Endothelial cell of umbilical vein (primary cell): ENCODE measurements around the gene VPS8. TPM values are rescaled to one million over a fixed set of nuclear protein-coding genes. Genes with fewer than 3 reads are reported as not detected.

Experiments used
- BruUV-seq: library from RNA; stranded (reverse); fragments of 400-500 nt; replicated peaks from 2 replicates; lab custom pipeline; 2021; lab: Mats Ljungman, UMichigan
- CTCF ChIA-PET: fragments of 300-600, 350-600 bp; sonication (Branson Sonifier 250); formaldehyde crosslinking; loops from one replicate; lab custom pipeline; 2021; ENCODE audit warnings: antibody characterized with exemption, inconsistent platforms; lab: Charles Lee
- POLR2A ChIA-PET: fragments of 300-600, 350-600 bp; sonication (Branson Sonifier 250); formaldehyde crosslinking; loops from one replicate; lab custom pipeline; 2021; ENCODE audit warnings: antibody characterized with exemption, inconsistent platforms; lab: Charles Lee
- DNase-seq: peaks from one replicate; pipeline ENCODE4 v3.0.0-alpha.2; 2011; ENCODE audit warnings: low read depth, low spot score
- FAIRE-seq: peaks from 2 replicates; lab custom pipeline; 2011; peaks lifted over from hg19 to GRCh38; lab: Jason Lieb, UNC
- H2AFZ ChIP-seq: 2 replicates; pipeline ENCODE4 v1.6.0; 2012; ENCODE audit warnings: low read depth, low read length, control low read depth, inconsistent platforms
- H3K27ac ChIP-seq: 2 replicates; pipeline ENCODE4 v1.5.1; 2011; ENCODE audit warnings: low read depth, mild to moderate bottlenecking, control low read depth, low read length, moderate library complexity; ENCODE audit not compliant: insufficient read depth
- H3K27me3 ChIP-seq, 2 experiments: 2 replicates each; pipeline versions ENCODE4 v1.6.0 to v1.6.1; 2011; ENCODE audit warnings: low read length in 2 of 2, mixed read lengths in 1 of 2; ENCODE audit not compliant: control insufficient read depth in 2 of 2, insufficient read depth in 2 of 2
- H3K36me3 ChIP-seq, 2 experiments: 2 replicates in 1 of 2; 3 replicates in 1 of 2; pipeline ENCODE4 v1.5.1; 2011; ENCODE audit warnings: low read length in 2 of 2, mild to moderate bottlenecking in 1 of 2, moderate library complexity in 1 of 2; ENCODE audit not compliant: control insufficient read depth in 2 of 2, insufficient read depth in 2 of 2; ENCODE audit errors: extremely low read depth in 1 of 2
- H3K4me1 ChIP-seq: 3 replicates; pipeline ENCODE4 v1.5.1; 2011; ENCODE audit warnings: mild to moderate bottlenecking, low read length; ENCODE audit not compliant: control insufficient read depth, insufficient read depth; ENCODE audit errors: extremely low read depth
- H3K4me2 ChIP-seq: 2 replicates; pipeline ENCODE4 v1.6.1; 2011; ENCODE audit warnings: low read length, control low read depth, mixed read lengths; ENCODE audit not compliant: insufficient read depth
- H3K4me3 ChIP-seq, 3 experiments: fragments of 200-600 bp in 1 of 3; sonication (generic), shearing (Covaris generic) in 1 of 3; replicated peaks in 1 of 3; 2 replicates each; pipeline ENCODE4 v1.5.1; 2011 to 2016; ENCODE audit warnings: control low read depth in 3 of 3, low read length in 3 of 3, mild to moderate bottlenecking in 2 of 3, inconsistent platforms in 1 of 3, low read depth in 1 of 3, moderate library complexity in 1 of 3; ENCODE audit not compliant: insufficient read depth in 1 of 3
- H3K79me2 ChIP-seq: 2 replicates; pipeline ENCODE4 v1.6.0; 2012; ENCODE audit warnings: low read length, inconsistent platforms; ENCODE audit not compliant: control insufficient read depth, insufficient read depth
- H3K9ac ChIP-seq: replicated peaks from 2 replicates; pipeline ENCODE3; 2011; ENCODE audit warnings: low read length, control low read depth; ENCODE audit not compliant: insufficient read depth; ENCODE audit errors: extremely low read depth
- H3K9me1 ChIP-seq: replicated peaks from 3 replicates; pipeline ENCODE4 v1.6.0; 2011; ENCODE audit warnings: mild to moderate bottlenecking, low read length; ENCODE audit not compliant: control insufficient read depth, insufficient read depth; ENCODE audit errors: extremely low read depth
- H3K9me3 ChIP-seq: replicated peaks from 2 replicates; pipeline ENCODE4 v1.5.1; 2012; ENCODE audit warnings: low read length, inconsistent platforms; ENCODE audit not compliant: control insufficient read depth, insufficient read depth
- H4K20me1 ChIP-seq: replicated peaks from 2 replicates; pipeline ENCODE3; 2011; ENCODE audit warnings: mild to moderate bottlenecking, low read length; ENCODE audit not compliant: control insufficient read depth, insufficient read depth; ENCODE audit errors: extremely low read depth
- MYC ChIP-seq: IDR thresholded peaks from one replicate; pipeline ENCODE4 v1.6.1; 2011; ENCODE audit warnings: mild to moderate bottlenecking, low read depth, low read length
- dilution Hi-C: fragments of 300-500 bp; cut with MboI; formaldehyde crosslinking; loops from one replicate; pipeline ENCODE4 v1.15.0; 2019; ENCODE audit warnings: low sequenced_read_pairs; ENCODE audit not compliant: extremely low pct_ligation_motif_present
- intact Hi-C: fragments of 100-400 bp; cut with micrococcal nuclease; formaldehyde crosslinking; loops from one replicate; pipeline ENCODE4 v1.10.0; 2022
- polyA plus RNA-seq, 4 experiments: library from polyadenylated mRNA; depleted of rRNA in 3 of 4; stranded (reverse) in 3 of 4; unstranded in 1 of 4; fragments of >200 nt; gene quantifications; 2 replicates each; pipeline versions ENCODE4 v1.2.1 to v1.2.3, GENCODE V29; 2011 to 2012; ENCODE audit warnings: missing spikeins in 1 of 4
- total RNA-seq: library from RNA; stranded (reverse); gene quantifications from 2 replicates; pipeline ENCODE4 v1.2.3, GENCODE V29; 2021
- TF ChIP-seq, protein P1 (sequence below), 2 donors: IDR thresholded peaks; 1 replicate in 1 of 2; 2 replicates in 1 of 2; pipeline ENCODE4 v1.5.1; 2011; ENCODE audit warnings: low read length in 2 of 2, mild to moderate bottlenecking in 2 of 2, moderate library complexity in 2 of 2, control low read depth in 1 of 2, inconsistent platforms in 1 of 2, low read depth in 1 of 2; ENCODE audit not compliant: insufficient read depth in 1 of 2; ENCODE audit errors: extremely low read depth in 1 of 2

The VPS8 gene
- total and polyA plus RNA-seq, 2 donors (not counting 3 experiments of a cell fraction or from before 2014, with no cell fraction given) = 13.7 to 51.6 TPM

DNA sequence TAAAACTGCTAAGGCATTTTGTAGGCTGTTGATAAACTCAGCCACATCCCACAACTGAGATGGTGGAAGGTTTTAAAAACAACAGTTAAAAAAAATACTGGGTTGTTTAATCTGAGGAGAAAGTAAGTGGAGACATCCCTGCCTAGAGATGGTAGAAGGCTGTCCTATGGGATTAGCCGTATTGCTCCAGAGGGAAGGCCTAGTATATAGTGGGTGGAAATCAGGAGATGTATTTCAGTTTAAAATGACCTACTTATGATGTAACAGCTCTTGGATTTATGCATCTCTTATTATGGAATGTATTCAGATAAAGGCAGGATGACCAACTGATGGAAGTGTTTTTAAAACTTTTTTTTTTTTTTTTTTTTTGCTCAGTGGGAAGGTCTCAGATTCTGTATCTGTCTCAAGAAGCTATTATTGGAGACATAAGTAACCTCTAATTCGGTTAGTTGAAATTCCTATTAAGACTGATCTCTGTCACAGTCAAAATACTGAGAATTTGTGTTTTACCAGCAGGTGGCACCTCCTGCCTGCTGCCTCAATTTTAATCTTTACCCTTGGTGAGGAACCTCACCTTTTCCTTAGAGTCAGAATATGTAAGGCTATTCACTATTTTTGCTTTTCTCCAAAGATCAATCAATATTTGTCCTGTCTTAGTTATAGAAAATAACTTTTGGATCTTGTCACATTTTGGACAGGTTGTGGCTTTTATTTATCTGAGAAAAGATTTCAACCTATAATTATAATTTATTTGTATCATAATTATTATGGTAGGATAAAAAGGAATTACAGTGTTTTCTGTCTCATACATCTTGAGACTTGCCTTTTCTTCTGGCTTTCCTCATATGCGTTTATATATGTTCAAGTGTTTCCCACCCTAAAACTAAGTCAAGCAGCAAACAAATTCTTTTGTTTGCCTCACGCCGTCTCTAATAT, 63.0 kb downstream of the VPS8 start:
- Histone ChIP-seq H3K9me1 (no peaks in the 10 kb centered on the region), H3K4me1 (no peaks in the 10 kb centered on the region), H3K79me2 (no peaks in the 10 kb centered on the region), H2AFZ (no peak overlapping the region), H3K27me3 (no peaks in the 10 kb centered on the region), H3K9ac (no peak overlapping the region), H4K20me1 (no peaks in the 10 kb centered on the region), H3K4me3 (no peak overlapping the region), H3K9me3 (no peaks in the 10 kb centered on the region), H3K27ac (no peak overlapping the region), H3K36me3 (peaks cover 3 to 4% of the 10 kb centered on the region in 2 experiments), H3K4me2 (no peak overlapping the region)
- intact Hi-C loops = loop anchor here (1.0 to 5.0 kb wide), 6 partner anchors 142 to 433 kb away; no protein-coding TSS in a partner anchor
- DNase-seq (peak; percentile 52), FAIRE-seq (no peak)
- CTCF ChIA-PET = interaction anchor here (0.6 to 3.5 kb wide), 32 partner anchors 9 to 1654 kb away, joined by 3 to 121 read pairs (median 4); no protein-coding TSS in a partner anchor
- BruUV-seq = no TSS peak
- dilution Hi-C loops = loop anchor here (25.0 kb wide), 1 partner anchor 312 kb away; no protein-coding TSS in a partner anchor
- POLR2A ChIA-PET = interaction anchor here (0.7 kb wide), 1 partner anchor 341 kb away, joined by 4 read pairs; no protein-coding TSS in a partner anchor
- no peak for TF ChIP-seq MYC
- TF ChIP-seq, protein P1, sequence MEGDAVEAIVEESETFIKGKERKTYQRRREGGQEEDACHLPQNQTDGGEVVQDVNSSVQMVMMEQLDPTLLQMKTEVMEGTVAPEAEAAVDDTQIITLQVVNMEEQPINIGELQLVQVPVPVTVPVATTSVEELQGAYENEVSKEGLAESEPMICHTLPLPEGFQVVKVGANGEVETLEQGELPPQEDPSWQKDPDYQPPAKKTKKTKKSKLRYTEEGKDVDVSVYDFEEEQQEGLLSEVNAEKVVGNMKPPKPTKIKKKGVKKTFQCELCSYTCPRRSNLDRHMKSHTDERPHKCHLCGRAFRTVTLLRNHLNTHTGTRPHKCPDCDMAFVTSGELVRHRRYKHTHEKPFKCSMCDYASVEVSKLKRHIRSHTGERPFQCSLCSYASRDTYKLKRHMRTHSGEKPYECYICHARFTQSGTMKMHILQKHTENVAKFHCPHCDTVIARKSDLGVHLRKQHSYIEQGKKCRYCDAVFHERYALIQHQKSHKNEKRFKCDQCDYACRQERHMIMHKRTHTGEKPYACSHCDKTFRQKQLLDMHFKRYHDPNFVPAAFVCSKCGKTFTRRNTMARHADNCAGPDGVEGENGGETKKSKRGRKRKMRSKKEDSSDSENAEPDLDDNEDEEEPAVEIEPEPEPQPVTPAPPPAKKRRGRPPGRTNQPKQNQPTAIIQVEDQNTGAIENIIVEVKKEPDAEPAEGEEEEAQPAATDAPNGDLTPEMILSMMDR (IDR thresholded peaks at IDR 0.05; ENCODE audit: extremely low read depth in 1 of 2, insufficient read depth in 1 of 2, low read depth in 1 of 2, low read length in 2 of 2) = peak; percentile 36 to 40
